ENCODE data around the gene EVX2.

Gene EVX2

GRCh38 chr2:176106581-176107539, 23.1 kb upstream of the EVX2 start, which contains the start of gene HOXD11:
TSS of gene HOXD11 (plus strand) at chr2:176107280. CDS start at chr2:176107356, 76 bp downstream.
- DNase-seq, result no peak

- DNase-seq, result no peak
Observed at GRCh38 chr2:176105730-176106580, 22.2 kb upstream of the EVX2 start.

DNA sequence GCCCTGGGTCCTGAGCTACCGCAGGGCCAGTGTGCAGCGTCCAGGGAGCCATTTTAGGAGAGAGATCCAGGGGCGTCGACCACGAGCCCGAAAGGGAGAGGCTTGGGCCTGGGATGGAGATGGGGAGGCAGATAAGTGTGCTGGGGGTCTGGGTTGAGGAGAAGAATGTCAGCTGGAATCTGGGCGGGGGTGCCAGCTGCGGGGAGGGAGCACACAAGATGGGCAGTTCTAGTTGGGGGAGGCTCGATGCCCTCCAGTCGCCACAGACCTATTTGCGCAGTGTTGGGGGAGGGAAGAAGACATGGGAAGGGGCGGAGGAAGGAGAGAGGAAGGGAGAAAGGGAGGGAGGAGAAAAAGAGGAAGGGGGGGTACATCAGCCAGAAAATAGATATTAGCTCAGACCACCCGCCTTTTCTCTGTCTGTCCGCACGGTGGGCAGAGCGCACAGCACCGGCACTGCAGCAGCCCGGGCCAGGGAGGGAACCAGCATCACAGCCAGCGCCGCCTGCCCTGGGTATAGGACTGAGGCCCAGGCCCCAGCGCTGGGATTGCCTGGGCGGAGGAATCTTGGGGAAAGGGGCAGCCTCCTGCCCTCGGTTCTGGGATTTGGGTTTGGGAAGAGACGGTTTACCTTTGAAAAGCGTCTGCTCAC, 21.4 kb upstream of the EVX2 start:
- no peak for DNase-seq

DNA sequence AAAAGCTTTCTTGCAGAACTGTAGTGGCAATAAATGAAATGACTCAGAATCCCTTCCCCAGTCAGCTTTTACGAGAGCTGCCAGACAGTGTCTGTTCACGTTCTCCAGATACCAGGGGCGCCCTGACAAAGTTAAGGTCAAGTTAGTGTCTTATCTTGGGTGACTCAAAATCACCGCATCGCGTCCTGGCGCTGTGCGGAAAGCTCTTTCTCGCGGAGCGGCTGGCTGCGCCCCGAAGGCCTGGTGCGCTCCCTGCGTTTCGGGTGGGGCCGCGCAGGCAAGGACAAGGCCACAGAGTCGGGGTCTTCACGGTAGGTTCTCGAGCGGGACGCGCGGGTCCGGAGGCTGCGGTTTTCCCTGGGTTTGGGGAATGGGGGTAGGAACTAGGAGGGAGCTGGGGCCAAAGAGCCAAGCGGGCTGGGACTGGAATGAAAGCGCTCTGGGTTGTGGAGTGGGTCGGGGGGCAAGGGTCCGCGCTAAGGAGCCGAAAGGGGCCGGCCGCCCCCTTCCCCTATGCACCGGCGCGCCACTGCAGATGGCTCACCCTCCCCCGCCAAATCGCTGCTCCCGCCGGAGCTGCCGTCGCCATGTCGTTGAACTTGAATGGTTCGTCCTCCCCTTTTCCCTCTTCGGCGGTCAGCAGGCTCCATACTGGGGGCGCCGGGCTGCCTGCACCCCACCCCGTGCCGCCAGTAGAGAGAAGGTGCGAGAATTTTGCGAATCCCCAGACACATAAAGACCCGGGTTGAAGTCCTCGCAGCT, 20.7 kb upstream of the EVX2 start:
- no peak for DNase-seq

- DNase-seq, result no peak
Observed at GRCh38 chr2:176103742-176104315, 20.1 kb upstream of the EVX2 start.

DNA sequence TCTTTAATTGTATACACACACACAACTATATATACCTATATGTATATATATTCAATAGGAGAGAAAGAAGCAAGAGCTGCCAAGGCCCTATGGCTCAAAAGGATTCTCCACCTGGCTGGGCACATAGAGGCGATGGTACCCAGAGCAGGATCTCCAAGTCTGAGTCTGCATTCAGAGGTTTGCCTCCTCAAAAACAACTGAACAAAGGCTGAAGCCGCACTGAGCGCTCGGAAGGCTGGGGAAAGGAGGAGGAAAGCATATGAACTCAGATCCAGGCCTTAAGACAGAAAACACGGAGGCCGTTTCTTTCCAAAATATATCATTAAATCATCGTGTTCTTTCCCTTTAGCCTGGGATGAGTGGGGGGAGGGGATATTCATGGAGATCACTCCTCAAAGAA, 19.4 kb upstream of the EVX2 start:
- no peak for DNase-seq

DNA sequence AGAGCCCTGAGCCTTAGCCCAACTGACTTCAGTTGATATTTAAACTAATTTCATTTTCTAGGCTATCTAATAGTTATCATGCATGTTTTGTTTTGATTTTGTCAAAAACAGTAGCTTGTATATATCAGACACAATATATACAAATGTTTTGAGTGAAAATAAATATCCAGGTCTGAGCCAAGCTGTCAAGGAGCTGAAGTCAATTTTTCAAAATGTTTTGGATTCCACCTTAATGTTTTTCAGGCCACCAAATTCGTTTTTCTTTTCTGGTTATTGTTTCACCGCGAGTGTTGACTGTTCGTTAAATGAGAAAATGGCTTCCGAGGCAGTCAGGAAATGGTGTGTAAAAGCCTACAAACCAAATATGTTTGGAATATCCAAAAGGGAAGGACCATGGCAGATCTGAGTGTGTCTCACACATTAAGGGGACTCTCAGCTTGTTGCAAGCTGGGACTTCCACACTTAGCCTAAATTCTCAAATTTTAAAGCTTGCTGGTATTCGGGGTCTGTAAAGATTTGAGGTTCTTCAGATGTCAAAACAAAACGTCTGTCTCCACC, 18.6 kb upstream of the EVX2 start:
- no peak for DNase-seq

GRCh38 chr2:176101842-176102241, 18.1 kb upstream of the EVX2 start:
- DNase-seq, result no peak

- DNase-seq, result no peak
Observed at GRCh38 chr2:176101216-176101830, 17.6 kb upstream of the EVX2 start.

- no peak for DNase-seq
Observed at GRCh38 chr2:176100547-176101140, 16.9 kb upstream of the EVX2 start.

DNA sequence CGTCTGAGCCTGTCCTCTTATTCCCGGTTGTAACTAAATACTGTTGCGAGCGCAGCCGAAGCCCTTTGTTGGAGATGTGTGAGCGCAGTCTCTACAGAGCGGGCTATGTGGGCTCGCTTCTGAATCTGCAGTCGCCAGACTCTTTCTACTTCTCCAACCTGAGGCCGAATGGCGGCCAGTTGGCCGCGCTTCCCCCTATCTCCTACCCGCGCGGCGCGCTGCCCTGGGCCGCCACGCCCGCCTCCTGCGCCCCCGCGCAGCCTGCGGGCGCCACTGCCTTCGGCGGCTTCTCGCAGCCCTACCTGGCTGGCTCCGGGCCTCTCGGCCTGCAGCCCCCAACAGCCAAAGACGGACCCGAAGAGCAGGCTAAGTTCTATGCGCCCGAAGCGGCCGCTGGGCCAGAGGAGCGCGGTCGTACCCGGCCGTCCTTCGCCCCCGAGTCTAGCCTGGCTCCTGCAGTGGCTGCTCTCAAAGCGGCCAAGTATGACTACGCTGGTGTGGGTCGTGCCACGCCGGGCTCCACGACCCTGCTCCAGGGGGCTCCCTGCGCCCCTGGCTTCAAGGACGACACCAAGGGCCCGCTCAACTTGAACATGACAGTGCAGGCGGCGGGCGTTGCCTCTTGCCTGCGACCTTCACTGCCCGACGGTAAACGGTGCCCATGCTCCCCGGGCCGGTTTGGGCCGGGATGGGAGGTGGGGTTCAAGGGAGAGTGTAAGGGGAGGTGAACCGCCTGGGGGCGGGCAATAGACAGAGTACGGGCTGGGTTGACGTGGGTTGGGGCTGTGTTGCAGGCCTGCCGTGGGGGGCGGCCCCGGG, 16.2 kb upstream of the EVX2 start, which contains the start of gene HOXD12:
Gene HOXD12 (plus strand): TSS at position 68 of the 819 bp plus-strand sequence. CDS start 7 bp downstream, at position 75.
- DNase-seq, result no peak

GRCh38 chr2:176099159-176099727, 15.5 kb upstream of the EVX2 start:
- no peak for DNase-seq

- no peak for DNase-seq
Observed at GRCh38 chr2:176098366-176099158, 14.8 kb upstream of the EVX2 start.

DNA sequence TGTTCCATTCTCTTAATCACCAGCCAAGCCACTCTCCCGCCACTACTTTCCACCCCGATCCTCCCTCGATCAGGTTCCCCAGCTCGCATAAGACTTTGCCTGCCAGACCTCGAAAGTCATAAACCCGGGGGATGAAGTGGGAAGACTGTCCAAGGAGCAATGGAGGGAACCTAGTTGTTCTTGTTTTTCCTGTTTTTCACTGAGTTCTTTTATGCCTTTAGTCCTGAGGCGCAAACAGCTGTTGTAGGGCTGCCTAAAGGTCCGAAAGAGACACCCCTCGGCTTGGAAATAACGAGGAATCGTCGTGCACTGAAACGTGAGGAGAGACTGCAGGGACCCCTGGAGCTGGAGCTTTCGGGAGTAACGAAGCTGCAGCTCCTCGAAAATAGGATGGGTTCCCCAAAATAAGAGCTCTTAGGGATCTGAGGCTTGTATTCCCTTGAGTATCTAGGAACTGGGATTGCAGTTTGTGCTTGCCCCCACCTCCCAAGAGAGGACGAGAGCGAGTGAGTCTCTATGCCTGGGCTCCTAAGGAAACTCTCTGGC, 14.1 kb upstream of the EVX2 start:
- DNase-seq, result no peak

- DNase-seq, result peak; percentile 74
Observed at GRCh38 chr2:176096986-176097819, 13.4 kb upstream of the EVX2 start.

DNA sequence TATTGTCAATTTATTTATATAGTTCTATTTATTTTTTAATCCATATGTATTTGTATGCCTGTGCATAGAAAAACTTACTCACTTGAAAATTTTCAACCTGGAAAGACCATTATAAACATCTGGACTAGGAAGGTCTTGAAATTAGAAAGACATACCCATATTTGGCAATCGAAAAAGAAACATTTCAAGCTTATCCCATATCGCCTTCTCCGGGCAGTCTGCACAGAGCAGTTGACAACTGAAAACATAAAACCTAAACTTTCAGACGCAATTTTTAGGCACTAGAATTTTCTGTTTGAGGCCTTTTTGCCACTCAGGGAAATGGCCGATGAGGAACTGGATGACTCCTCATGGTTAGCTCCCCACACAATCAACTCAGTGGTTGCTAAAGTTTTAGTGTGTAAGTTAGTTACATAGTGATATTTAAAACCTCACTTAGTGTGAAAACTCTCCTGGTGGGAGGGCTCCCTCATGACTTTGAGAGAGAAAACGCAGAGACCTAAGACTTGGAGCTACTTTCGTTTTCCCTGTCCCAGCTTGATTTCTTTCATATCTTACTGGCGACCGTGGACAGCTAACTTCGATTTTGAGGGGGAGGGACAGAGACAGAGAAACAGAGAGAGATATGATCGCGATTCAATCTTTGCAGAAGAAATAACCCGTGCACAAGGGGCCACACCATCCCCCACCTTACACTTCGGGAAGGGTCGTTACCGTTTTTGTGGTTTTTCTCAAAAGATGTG, 12.7 kb upstream of the EVX2 start:
- no peak for DNase-seq
